ENCODE data around the gene HOXD10.

The HOXD10 gene

DNA sequence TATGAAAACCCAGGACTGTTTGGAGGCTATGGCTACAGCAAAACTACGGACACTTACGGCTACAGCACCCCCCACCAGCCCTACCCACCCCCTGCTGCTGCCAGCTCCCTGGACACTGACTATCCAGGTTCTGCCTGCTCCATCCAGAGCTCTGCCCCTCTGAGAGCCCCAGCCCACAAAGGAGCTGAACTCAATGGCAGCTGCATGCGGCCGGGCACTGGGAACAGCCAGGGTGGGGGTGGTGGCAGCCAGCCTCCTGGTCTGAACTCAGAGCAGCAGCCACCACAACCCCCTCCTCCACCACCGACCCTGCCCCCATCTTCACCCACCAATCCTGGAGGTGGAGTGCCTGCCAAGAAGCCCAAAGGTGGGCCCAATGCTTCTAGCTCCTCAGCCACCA is 52.6 kb downstream of the HOXD10 start:
- no peak for TF ChIP-seq NFIC (IDR thresholded peaks at IDR 0.05)
- TF ChIP-seq EP300 (IDR thresholded peaks at IDR 0.05; ENCODE audit: borderline replicate concordance) = no peak
- no peak for TF ChIP-seq RAD21 (IDR thresholded peaks at IDR 0.05; ENCODE audit: low read depth)
- no peak for TF ChIP-seq CREB1 (IDR thresholded peaks at IDR 0.05; ENCODE audit: low read depth)
- no peak for TF ChIP-seq TAF1 (IDR thresholded peaks at IDR 0.05; ENCODE audit: low read depth)
- TF ChIP-seq TCF12 (IDR thresholded peaks at IDR 0.05; ENCODE audit: low read depth) = no peak
